ENCODE data around the gene IGLL5. TPM values are rescaled to one million over a fixed set of nuclear protein-coding genes. Genes with fewer than 3 reads are reported as not detected.

Gene IGLL5
- total RNA-seq, 1 donor from 2014 or later: not detected

DNA sequence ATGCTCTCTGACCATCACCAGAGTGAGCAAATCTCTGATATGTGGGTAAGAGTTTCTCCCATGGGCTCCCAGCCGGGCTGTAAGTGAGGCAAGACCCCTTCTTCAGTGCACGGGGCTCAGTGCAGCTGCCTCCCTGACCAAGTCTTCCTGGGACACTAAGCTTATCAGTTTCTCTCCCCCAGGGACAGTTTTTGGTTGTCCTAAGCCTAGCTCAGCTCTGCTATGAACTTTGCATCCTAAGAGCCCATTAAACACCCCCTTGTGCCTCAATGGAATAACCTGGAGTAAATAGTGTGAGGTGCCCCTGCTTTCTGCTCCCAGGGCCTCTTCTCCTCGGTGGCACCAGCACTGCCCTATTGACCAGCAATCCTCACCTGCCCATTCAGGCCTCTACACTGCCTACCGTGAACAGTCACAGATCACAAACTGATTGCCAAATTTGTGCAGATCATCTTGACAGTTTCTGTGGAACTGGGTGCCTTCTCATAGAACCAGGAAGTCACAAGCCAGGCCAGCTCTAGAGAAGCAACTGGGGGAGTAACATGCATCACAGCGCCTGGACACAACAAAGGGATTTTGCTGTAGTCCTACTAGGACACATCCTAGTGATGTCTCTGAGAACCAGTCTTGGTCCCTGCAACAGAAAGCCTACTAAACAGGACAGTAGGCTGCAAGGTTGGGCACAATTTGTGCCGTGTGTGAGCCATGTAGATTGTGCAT lies 19.5 kb upstream of the IGLL5 start:
- no peak overlapping the region for H3K4me3 Mint-ChIP-seq (ENCODE audit: unreplicated experiment)
- TF ChIP-seq, protein P1, sequence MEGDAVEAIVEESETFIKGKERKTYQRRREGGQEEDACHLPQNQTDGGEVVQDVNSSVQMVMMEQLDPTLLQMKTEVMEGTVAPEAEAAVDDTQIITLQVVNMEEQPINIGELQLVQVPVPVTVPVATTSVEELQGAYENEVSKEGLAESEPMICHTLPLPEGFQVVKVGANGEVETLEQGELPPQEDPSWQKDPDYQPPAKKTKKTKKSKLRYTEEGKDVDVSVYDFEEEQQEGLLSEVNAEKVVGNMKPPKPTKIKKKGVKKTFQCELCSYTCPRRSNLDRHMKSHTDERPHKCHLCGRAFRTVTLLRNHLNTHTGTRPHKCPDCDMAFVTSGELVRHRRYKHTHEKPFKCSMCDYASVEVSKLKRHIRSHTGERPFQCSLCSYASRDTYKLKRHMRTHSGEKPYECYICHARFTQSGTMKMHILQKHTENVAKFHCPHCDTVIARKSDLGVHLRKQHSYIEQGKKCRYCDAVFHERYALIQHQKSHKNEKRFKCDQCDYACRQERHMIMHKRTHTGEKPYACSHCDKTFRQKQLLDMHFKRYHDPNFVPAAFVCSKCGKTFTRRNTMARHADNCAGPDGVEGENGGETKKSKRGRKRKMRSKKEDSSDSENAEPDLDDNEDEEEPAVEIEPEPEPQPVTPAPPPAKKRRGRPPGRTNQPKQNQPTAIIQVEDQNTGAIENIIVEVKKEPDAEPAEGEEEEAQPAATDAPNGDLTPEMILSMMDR (IDR thresholded peaks at IDR 0.05; ENCODE audit: unreplicated experiment): no peak
- no peaks in the 10 kb centered on the region for H3K36me3 Mint-ChIP-seq (ENCODE audit: low read depth, unreplicated experiment)
- no peaks in the 10 kb centered on the region for H3K9me3 Mint-ChIP-seq (ENCODE audit: unreplicated experiment)
- DNase-seq (ENCODE audit: low spot score): no peak
- H3K4me1 Mint-ChIP-seq (ENCODE audit: unreplicated experiment): no peaks in the 10 kb centered on the region
- peaks cover 6% of the 10 kb centered on the region for H3K27me3 Mint-ChIP-seq (ENCODE audit: unreplicated experiment)
- no peak overlapping the region for H3K27ac Mint-ChIP-seq (ENCODE audit: unreplicated experiment)

DNA sequence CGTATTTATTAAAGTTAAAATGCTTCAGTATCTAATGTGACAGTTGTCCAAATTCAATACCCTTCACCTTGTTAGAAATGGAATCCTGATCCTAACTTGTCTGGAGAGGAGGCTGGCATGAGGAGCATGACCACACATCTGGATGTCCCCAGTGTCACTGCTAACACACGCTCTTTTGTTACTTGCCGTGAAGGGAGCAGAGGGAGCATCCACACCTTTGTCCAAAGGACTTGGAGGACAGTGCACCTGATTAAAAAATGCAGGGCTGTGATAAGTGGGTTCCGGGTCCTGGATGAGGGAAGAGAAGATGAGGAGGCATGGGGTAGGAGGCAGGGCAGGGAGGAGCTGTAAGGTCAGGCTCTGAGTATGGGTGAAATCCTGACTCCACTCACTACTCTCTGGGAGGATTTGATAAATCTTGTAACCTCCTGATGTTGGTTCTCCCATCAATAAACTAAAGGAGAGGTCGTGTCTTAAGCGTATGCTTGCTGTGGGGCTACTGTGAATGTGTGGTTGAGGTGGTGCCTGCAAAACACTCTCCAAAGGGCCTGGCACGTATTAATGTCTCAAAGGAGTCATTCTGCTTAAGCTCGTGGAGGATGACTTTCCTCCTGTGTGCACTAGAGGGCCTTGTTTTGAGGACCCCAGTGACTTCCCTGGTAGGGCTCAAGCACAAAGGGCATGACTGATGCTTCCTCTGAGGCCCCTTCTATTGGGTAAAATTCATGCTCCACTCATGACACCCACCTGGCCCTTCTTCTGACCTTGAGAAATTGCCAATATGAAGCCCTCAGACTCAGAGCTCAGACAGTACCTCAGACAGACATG lies 16.8 kb upstream of the IGLL5 start:
- no peaks in the 10 kb centered on the region for H3K36me3 Mint-ChIP-seq (ENCODE audit: low read depth, unreplicated experiment)
- H3K4me3 Mint-ChIP-seq (ENCODE audit: unreplicated experiment): no peak overlapping the region
- H3K27ac Mint-ChIP-seq (ENCODE audit: unreplicated experiment): no peak overlapping the region
- no peaks in the 10 kb centered on the region for H3K9me3 Mint-ChIP-seq (ENCODE audit: unreplicated experiment)
- H3K27me3 Mint-ChIP-seq (ENCODE audit: unreplicated experiment): peaks cover 6% of the 10 kb centered on the region
- TF ChIP-seq, protein P1 (IDR thresholded peaks at IDR 0.05; ENCODE audit: unreplicated experiment): peak; percentile 28
- no peak for DNase-seq (ENCODE audit: low spot score)
- no peaks in the 10 kb centered on the region for H3K4me1 Mint-ChIP-seq (ENCODE audit: unreplicated experiment)

DNA sequence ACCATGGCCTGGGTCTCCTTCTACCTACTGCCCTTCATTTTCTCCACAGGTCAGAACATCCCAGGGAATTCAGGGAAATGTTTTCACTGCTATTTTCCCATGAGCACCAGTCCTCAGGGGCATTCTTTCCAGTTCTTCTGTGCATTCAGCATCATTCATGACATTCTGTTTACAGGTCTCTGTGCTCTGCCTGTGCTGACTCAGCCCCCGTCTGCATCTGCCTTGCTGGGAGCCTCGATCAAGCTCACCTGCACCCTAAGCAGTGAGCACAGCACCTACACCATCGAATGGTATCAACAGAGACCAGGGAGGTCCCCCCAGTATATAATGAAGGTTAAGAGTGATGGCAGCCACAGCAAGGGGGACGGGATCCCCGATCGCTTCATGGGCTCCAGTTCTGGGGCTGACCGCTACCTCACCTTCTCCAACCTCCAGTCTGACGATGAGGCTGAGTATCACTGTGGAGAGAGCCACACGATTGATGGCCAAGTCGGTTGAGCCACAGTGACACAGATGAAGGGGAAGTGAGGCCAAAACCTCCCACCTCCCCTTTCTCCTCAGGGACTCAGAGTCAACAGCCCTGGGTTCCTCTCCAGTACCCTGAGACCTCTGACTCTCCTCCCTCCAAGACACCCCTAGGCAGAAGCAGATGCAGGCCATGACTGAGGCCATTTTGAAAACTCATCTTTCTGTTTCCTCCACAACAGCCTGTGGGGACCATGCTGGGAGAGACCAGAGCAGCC lies 15.9 kb upstream of the IGLL5 start:
- Mint-ChIP-seq H3K27ac (ENCODE audit: unreplicated experiment) (no peak overlapping the region), H3K4me1 (ENCODE audit: unreplicated experiment) (peaks cover 7% of the 10 kb centered on the region), H3K9me3 (ENCODE audit: unreplicated experiment) (no peaks in the 10 kb centered on the region), H3K27me3 (ENCODE audit: unreplicated experiment) (peaks cover 6% of the 10 kb centered on the region), H3K36me3 (ENCODE audit: low read depth, unreplicated experiment) (no peaks in the 10 kb centered on the region), H3K4me3 (ENCODE audit: unreplicated experiment) (no peak overlapping the region)
- DNase-seq (ENCODE audit: low spot score): no peak
- TF ChIP-seq, protein P1 (IDR thresholded peaks at IDR 0.05; ENCODE audit: unreplicated experiment): no peak

DNA sequence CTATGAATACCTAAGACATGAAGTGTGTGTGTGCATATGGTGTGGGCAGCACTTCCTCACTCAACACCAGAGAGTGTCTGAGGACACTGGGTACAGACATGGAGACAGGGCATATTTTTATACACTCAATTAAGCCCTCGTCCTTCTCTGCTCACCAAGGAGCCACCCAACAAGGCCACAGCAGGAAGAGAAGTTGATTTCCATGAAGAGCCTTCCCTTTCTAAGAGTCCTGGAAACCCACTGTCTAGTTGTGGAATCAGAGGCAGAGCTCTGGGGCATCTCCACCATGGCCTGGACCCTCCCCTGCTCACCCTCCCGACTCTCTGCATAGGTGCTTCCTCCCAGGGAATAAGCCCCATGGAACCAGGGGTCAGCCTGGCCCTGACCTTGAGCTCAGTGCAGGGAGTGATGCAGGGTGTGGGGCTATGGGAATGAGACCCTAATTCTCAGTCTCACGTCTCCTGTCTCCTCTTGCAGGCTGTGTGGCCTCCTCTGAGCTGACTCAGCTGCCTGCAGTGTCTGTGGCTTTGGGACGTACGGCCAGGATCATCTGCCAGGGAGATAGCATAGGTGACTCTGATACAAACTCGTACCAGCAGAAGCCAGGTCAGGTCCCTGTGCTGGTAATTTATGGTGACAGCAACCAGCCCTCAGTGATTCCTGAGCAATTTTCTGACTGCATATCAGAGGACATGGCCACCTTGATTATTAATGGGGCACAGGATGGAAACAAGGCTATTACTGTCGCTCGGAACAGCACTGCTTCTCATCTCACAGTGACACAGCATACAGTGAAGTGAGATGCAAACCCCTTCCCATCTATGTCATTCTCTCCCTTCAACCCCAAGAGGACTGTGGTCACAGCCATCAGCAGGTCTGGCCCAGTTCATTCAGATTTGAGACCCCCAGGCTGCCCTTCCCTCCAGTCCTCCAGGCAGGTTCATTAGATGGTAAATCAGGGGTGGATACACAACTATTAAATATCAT lies 14.6 kb upstream of the IGLL5 start:
- no peak for DNase-seq (ENCODE audit: low spot score)
- peaks cover 7% of the 10 kb centered on the region for H3K4me1 Mint-ChIP-seq (ENCODE audit: unreplicated experiment)
- peaks cover 2% of the 10 kb centered on the region for H3K27me3 Mint-ChIP-seq (ENCODE audit: unreplicated experiment)
- no peak overlapping the region for H3K4me3 Mint-ChIP-seq (ENCODE audit: unreplicated experiment)
- no peaks in the 10 kb centered on the region for H3K36me3 Mint-ChIP-seq (ENCODE audit: low read depth, unreplicated experiment)
- TF ChIP-seq, protein P1 (IDR thresholded peaks at IDR 0.05; ENCODE audit: unreplicated experiment): no peak
- no peaks in the 10 kb centered on the region for H3K9me3 Mint-ChIP-seq (ENCODE audit: unreplicated experiment)
- no peak overlapping the region for H3K27ac Mint-ChIP-seq (ENCODE audit: unreplicated experiment)

All from endothelial cell (in vitro differentiated cells).